Measurements from ENCODE around the gene OVOL2. TPM values are rescaled to one million over a fixed set of nuclear protein-coding genes. Genes with fewer than 3 reads are reported as not detected.

The OVOL2 gene
- total and polyA plus RNA-seq, 10 of the 15 experiments (the other 5 are each of a cell fraction or from before 2014, with no cell fraction given), result not detected

DNA sequence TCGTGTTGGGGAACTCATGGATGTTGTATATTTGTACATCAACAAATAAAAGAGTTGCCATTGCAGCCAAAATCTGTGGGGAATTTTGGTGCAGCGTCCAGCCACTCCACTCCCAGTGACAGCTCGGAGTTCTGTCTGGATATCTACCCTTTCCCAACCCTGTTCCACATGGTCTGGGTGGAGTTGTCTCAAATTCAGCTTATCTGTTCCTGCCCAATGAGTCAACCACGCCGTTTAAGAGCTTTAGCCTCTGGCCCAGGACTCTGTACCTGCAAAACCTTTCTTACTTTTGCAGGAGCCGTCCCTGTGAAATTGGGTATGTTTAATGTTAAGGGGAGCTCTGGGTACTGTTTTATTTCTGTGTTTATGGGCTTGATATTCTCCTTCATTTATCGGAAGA lies 33.9 kb upstream of the OVOL2 start (continued):
- TF ChIP-seq, protein P1, sequence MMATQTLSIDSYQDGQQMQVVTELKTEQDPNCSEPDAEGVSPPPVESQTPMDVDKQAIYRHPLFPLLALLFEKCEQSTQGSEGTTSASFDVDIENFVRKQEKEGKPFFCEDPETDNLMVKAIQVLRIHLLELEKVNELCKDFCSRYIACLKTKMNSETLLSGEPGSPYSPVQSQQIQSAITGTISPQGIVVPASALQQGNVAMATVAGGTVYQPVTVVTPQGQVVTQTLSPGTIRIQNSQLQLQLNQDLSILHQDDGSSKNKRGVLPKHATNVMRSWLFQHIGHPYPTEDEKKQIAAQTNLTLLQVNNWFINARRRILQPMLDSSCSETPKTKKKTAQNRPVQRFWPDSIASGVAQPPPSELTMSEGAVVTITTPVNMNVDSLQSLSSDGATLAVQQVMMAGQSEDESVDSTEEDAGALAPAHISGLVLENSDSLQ (IDR thresholded peaks at IDR 0.05), result no peak
- no peak for TF ChIP-seq STAT3 (IDR thresholded peaks at IDR 0.05; ENCODE audit: low read depth, low read length)
- no peak for TF ChIP-seq ZNF274 (IDR thresholded peaks at IDR 0.05; ENCODE audit: insufficient read depth, insufficient read length)

DNA sequence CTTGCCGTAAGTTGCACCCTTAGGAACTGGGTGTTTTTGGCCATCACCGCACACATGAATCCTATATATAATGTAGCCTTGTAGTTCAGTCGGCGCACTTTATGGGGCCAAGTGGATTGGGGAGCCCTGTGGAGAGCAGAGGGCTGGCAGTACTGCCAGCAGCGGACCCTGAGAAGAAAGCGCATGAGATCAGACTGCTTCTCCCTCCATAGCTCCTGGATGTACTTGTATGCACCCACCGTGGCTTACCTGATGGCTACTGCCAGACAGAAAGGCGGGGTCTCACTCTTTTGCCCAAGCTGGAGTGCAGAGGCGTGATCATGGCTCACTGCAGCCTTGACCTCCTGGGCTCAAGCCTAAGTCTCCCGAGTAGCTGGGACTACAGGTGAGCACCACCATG lies 32.8 kb upstream of the OVOL2 start:
- no TSS peak for BruUV-seq (replicated peaks)
- WGBS (ENCODE audit: insufficient coverage, insufficient replicate concordance, low lambda C conversion rate, missing lambda C conversion rate), result 68% methylated on average over 10 of the region's 10 CpGs
- Histone ChIP-seq H3K4me3 (no peak overlapping the region), H3K9ac (ENCODE audit: control insufficient read depth, insufficient read depth, low read length) (no peak overlapping the region), H3K4me2 (ENCODE audit: control insufficient read depth, insufficient read depth) (no peak overlapping the region), H2AFZ (ENCODE audit: control insufficient read depth, low read depth, low read length) (no peak overlapping the region), H3K27ac (ENCODE audit: control insufficient read depth, insufficient read depth) (no peak overlapping the region), H3K4me1 (ENCODE audit: control insufficient read depth, insufficient read depth, low read length) (no peaks in the 10 kb centered on the region), H3K36me3 (ENCODE audit: control insufficient read depth in 2 of 2, insufficient read depth in 2 of 2, low read length in 1 of 2) (no peaks in the 10 kb centered on the region), H3K27me3 (replicated peaks in 1 of 2; ENCODE audit: control insufficient read depth in 2 of 2, insufficient read depth in 2 of 2, low read length in 1 of 2) (no peaks in the 10 kb centered on the region; a peak in 1 of 4 replicates), H4K20me1 (ENCODE audit: control insufficient read depth, insufficient read depth) (no peaks in the 10 kb centered on the region), H3K79me2 (ENCODE audit: control insufficient read depth, insufficient read depth, low read length) (no peaks in the 10 kb centered on the region), H3K9me3 (replicated peaks; ENCODE audit: control insufficient read depth, insufficient read depth, low read length) (no peaks in the 10 kb centered on the region)
- intact Hi-C loops (cut with micrococcal nuclease; ENCODE audit: unreplicated experiment) (no loop called here), in situ Hi-C loops (cut with MboI) (no loop called here)
- ChIA-PET SMC1A (ENCODE audit: uncharacterized antibody, unreplicated experiment) (no interaction called here), CTCF (no interaction called here), POLR2A (no interaction called here), RAD21 (ENCODE audit: unreplicated experiment) (no interaction called here)
- no peak for DNase-seq (ENCODE audit: low read depth, low spot score)
- no peak for FAIRE-seq
- ATAC-seq, result no peak
- no peak for TF ChIP-seq NR2C1 (IDR thresholded peaks at IDR 0.05)
- no peak for TF ChIP-seq YBX1 (IDR thresholded peaks at IDR 0.05)
- no peak for TF ChIP-seq RAD21 (IDR thresholded peaks at IDR 0.05; ENCODE audit: insufficient read depth, low read depth, low read length)
- no peak for TF ChIP-seq BHLHE40 (IDR thresholded peaks at IDR 0.05; ENCODE audit: borderline replicate concordance in 1 of 2, low read depth in 2 of 2, low read length in 1 of 2)
- TF ChIP-seq WRNIP1 (IDR thresholded peaks at IDR 0.05; ENCODE audit: borderline replicate concordance, low read depth, low read length), result no peak
- no peak for TF ChIP-seq GABPA (IDR thresholded peaks at IDR 0.05; ENCODE audit: low read depth)
- no peak for TF ChIP-seq ZNF217 (IDR thresholded peaks at IDR 0.05)
- TF ChIP-seq MEF2A (IDR thresholded peaks at IDR 0.05; ENCODE audit: insufficient read depth, low read depth, low read length), result no peak
- TF ChIP-seq, protein P2, sequence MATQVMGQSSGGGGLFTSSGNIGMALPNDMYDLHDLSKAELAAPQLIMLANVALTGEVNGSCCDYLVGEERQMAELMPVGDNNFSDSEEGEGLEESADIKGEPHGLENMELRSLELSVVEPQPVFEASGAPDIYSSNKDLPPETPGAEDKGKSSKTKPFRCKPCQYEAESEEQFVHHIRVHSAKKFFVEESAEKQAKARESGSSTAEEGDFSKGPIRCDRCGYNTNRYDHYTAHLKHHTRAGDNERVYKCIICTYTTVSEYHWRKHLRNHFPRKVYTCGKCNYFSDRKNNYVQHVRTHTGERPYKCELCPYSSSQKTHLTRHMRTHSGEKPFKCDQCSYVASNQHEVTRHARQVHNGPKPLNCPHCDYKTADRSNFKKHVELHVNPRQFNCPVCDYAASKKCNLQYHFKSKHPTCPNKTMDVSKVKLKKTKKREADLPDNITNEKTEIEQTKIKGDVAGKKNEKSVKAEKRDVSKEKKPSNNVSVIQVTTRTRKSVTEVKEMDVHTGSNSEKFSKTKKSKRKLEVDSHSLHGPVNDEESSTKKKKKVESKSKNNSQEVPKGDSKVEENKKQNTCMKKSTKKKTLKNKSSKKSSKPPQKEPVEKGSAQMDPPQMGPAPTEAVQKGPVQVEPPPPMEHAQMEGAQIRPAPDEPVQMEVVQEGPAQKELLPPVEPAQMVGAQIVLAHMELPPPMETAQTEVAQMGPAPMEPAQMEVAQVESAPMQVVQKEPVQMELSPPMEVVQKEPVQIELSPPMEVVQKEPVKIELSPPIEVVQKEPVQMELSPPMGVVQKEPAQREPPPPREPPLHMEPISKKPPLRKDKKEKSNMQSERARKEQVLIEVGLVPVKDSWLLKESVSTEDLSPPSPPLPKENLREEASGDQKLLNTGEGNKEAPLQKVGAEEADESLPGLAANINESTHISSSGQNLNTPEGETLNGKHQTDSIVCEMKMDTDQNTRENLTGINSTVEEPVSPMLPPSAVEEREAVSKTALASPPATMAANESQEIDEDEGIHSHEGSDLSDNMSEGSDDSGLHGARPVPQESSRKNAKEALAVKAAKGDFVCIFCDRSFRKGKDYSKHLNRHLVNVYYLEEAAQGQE (IDR thresholded peaks at IDR 0.05; ENCODE audit: low read depth, low read length), result no peak
- TF ChIP-seq EP300 (IDR thresholded peaks at IDR 0.05; ENCODE audit: borderline replicate concordance in 1 of 2, control insufficient read depth in 1 of 2, low read depth in 2 of 2, low read length in 2 of 2), result no peak
- no peak for TF ChIP-seq BRCA1 (IDR thresholded peaks at IDR 0.05; ENCODE audit: low read depth, low read length)
- no peak for TF ChIP-seq EED (IDR thresholded peaks at IDR 0.05; ENCODE audit: low read depth)
- no peak for TF ChIP-seq ATF7 (IDR thresholded peaks at IDR 0.05; ENCODE audit: low read depth)
- TF ChIP-seq LARP7 (IDR thresholded peaks at IDR 0.05), result no peak
- TF ChIP-seq RCOR1 (conservative IDR thresholded peaks at IDR 0.05; ENCODE audit: low read depth, low read length), result no peak
- no peak for TF ChIP-seq IKZF2 (IDR thresholded peaks at IDR 0.05)
- no peak for TF ChIP-seq POLR2A (IDR thresholded peaks at IDR 0.05; ENCODE audit: low read depth, low read length)
- no peak for TF ChIP-seq ZNF384 (IDR thresholded peaks at IDR 0.05; ENCODE audit: borderline replicate concordance, low read depth, low read length)
